Fibroblast of mammary gland (primary cell): Measurements from ENCODE around the gene LPIN2.
"Not testable (repeated sequence)": the region's sequence is repeated elsewhere in the genome, so short reads cannot be mapped to it uniquely, and the experiment has no call there.

ENCODE experiments used
- DNase-seq: peaks from one replicate; pipeline ENCODE4 v3.0.0-alpha.2; 2010; ENCODE audit warnings: low read depth
- H3K4me3 ChIP-seq: 2 replicates; pipeline ENCODE4 v1.5.1; 2011; ENCODE audit warnings: low read depth, mild to moderate bottlenecking, low read length, moderate library complexity; ENCODE audit not compliant: control insufficient read depth
- TF ChIP-seq, protein P1 (sequence below): conservative IDR thresholded peaks from 2 replicates; pipeline ENCODE4 v1.5.1; 2011; ENCODE audit warnings: low read depth, low read length, inconsistent platforms; ENCODE audit not compliant: control insufficient read depth, insufficient read depth

The LPIN2 gene

DNA sequence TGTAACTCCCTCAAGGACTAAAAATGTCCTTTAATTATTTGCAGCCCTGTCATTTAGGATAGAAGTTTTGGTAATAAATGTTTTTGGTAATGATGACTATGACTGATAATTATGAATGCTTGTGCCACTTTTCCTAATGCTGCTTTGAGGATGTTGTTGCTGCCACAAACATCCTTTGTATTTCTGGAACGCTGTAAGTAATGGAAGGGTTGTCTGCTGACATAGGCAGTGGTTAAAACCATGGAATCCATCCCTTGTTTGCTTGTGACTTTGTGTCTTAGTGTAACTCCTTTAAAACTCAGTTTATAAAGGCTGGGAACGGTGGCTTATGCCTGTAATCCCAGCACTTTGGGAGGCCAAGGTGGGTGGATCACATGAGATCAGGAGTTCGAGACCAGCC lies 19.8 kb upstream of the LPIN2 start:
- no peak overlapping the region for H3K4me3 ChIP-seq
- DNase-seq: no peak
- TF ChIP-seq, protein P1, sequence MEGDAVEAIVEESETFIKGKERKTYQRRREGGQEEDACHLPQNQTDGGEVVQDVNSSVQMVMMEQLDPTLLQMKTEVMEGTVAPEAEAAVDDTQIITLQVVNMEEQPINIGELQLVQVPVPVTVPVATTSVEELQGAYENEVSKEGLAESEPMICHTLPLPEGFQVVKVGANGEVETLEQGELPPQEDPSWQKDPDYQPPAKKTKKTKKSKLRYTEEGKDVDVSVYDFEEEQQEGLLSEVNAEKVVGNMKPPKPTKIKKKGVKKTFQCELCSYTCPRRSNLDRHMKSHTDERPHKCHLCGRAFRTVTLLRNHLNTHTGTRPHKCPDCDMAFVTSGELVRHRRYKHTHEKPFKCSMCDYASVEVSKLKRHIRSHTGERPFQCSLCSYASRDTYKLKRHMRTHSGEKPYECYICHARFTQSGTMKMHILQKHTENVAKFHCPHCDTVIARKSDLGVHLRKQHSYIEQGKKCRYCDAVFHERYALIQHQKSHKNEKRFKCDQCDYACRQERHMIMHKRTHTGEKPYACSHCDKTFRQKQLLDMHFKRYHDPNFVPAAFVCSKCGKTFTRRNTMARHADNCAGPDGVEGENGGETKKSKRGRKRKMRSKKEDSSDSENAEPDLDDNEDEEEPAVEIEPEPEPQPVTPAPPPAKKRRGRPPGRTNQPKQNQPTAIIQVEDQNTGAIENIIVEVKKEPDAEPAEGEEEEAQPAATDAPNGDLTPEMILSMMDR: no peak

- H3K4me3 ChIP-seq: no peak overlapping the region
- TF ChIP-seq, protein P1: no peak
- DNase-seq: no peak
Observed at GRCh38 chr18:3029215-3029952, 16.4 kb upstream of the LPIN2 start.

GRCh38 chr18:3028115-3028514 lies 15.2 kb upstream of the LPIN2 start:
- not testable (repeated sequence) for H3K4me3 ChIP-seq, DNase-seq

DNA sequence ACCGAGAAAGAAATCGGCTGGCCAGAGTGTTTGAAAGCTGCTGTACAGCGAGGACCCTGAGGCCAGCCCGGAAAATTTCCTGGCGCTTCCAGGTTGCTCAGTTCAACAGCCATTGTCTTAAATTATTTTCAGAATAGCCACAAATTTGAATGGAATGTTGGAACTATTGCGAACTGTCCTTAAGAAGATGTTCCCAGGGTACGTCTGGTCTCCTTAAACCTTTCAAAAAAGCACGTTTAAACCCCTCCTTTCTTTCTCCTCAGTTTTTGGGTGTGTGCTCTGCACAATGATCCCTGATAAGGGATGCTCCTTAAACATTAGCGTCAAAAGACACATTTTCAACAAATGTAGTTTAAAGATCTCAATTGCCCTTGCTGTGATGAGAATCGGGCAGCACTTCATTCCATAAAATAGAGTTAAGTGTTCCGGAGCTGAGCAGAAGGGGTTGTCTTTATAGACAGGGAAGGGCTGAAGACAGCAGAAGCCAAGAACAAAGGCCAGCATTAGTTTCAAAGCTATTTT lies 14.5 kb upstream of the LPIN2 start:
- no peak overlapping the region for H3K4me3 ChIP-seq
- DNase-seq: no peak
- TF ChIP-seq, protein P1: no peak

GRCh38 chr18:3025544-3025943 lies 12.6 kb upstream of the LPIN2 start:
- TF ChIP-seq, protein P1: no peak
- DNase-seq: no peak
- no peak overlapping the region for H3K4me3 ChIP-seq

- DNase-seq, H3K4me3 ChIP-seq: not testable (repeated sequence)
Observed at GRCh38 chr18:3023603-3024002, 10.7 kb upstream of the LPIN2 start.

DNA sequence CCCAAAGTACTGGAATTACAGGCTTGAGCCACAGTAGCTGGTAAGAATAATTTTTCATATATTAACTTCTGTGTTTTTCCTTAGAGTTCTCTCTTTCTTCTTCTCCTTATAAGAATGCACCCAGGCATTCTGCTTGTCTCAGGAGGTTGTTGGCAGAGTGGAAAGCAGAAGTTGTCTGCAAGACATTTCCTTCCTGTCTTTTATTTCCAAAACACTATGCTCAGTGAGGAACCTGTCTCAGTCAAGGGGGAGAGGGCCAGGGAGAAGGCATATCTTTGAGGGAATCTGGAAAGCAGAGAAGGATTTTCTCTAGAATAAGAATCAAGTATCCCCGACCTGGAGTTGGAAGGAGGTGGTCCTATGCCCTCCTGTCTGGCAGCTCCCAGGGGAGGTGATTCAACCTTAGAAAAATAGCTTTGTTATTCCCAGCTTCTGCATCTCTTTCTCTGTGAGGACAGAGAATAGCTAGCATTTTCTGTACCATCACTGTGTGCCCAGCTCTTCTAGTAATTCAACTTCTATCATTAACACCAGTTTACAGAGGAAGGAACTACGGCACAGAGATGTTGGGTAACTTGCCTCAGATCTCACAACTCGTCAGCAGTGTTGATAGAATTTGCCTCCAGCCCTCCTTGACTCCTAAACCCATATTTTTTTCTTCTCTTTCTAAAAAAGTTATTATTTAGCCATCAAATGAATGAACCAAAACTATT lies 3.8 kb upstream of the LPIN2 start:
- DNase-seq: peak; percentile 21
- TF ChIP-seq, protein P1: no peak
- no peak overlapping the region for H3K4me3 ChIP-seq
